NCI-H524 (cell line): ENCODE data around the gene IPO4.

Experiments
- DNase-seq, 2 experiments: peaks; one replicate each; lab custom pipeline; 2025; lab: John Stamatoyannopoulos, UW

IPO4 gene

GRCh38 chr14:24176599-24176998, 12.0 kb downstream of the IPO4 start:
- DNase-seq, result no peak

GRCh38 chr14:24172871-24173281, 15.7 kb downstream of the IPO4 start:
- DNase-seq, result peak in 1 of 2 experiments; percentile 41

- DNase-seq, result peak; percentile 70 to 85
Measured at GRCh38 chr14:24172261-24172860, 16.3 kb downstream of the IPO4 start.

GRCh38 chr14:24171422-24172260, 17.0 kb downstream of the IPO4 start, which contains the start of gene REC8:
Gene REC8 (plus strand): TSS chr14:24172080. CDS start chr14:24172553, 473 bp downstream.
- peak; percentile 100 for DNase-seq

- DNase-seq, result no peak
Measured at GRCh38 chr14:24167469-24168114, 21.0 kb downstream of the IPO4 start.

GRCh38 chr14:24165785-24166184, 22.8 kb downstream of the IPO4 start:
- DNase-seq, result no peak

- DNase-seq, result no peak
Measured at GRCh38 chr14:24164518-24164991, 24.1 kb downstream of the IPO4 start.

GRCh38 chr14:24162093-24162492, 26.5 kb downstream of the IPO4 start:
- DNase-seq, result no peak

- peak; percentile 96 to 99 for DNase-seq
Measured at GRCh38 chr14:24160850-24161804, 27.5 kb downstream of the IPO4 start, which contains the start of gene IRF9. Gene IRF9 (plus strand): TSS chr14:24161265. CDS start chr14:24162145, 880 bp downstream.

GRCh38 chr14:24160499-24160849, 28.1 kb downstream of the IPO4 start:
- no peak for DNase-seq

- DNase-seq, result no peak
Measured at GRCh38 chr14:24159777-24160498, 28.7 kb downstream of the IPO4 start.

GRCh38 chr14:24157331-24157730, 31.3 kb downstream of the IPO4 start:
- DNase-seq, result no peak

- DNase-seq, result no peak
Measured at GRCh38 chr14:24156840-24157239, 31.8 kb downstream of the IPO4 start.

GRCh38 chr14:24155100-24155499, 33.5 kb downstream of the IPO4 start:
- peak; percentile 48 to 79 for DNase-seq

GRCh38 chr14:24151404-24152080, 37.1 kb downstream of the IPO4 start:
- no peak for DNase-seq

GRCh38 chr14:24150993-24151392, 37.6 kb downstream of the IPO4 start:
- DNase-seq, result no peak

- no peak for DNase-seq
Measured at GRCh38 chr14:24150567-24150966, 38.0 kb downstream of the IPO4 start.

GRCh38 chr14:24150061-24150460, 38.6 kb downstream of the IPO4 start:
- DNase-seq, result no peak

GRCh38 chr14:24149302-24149969, 39.2 kb downstream of the IPO4 start:
- no peak for DNase-seq
